NCI-H1092 treated with DMSO at 0.1 percent for 48 hours (cell line): Measurements from ENCODE around the gene CD14.
A peak's percentile ranks its signal among the peaks of the same experiment; 100 is the strongest.
"Not testable (repeated sequence)": the region's sequence is repeated elsewhere in the genome, so short reads cannot be mapped to it uniquely, and the experiment has no call there.

Source experiments
- DNase-seq: peaks from one replicate; lab custom pipeline; 2025; lab: John Stamatoyannopoulos, UW

Gene CD14

GRCh38 chr5:140635291-140636257 is 2.6 kb upstream of the CD14 start:
- no peak for DNase-seq

GRCh38 chr5:140634103-140634502 is 1.1 kb upstream of the CD14 start:
- no peak for DNase-seq

GRCh38 chr5:140633501-140633900 is 526 bp upstream of the CD14 start:
- peak; percentile 3 for DNase-seq

- DNase-seq: peak; percentile 24
These were observed 482 bp downstream of the CD14 start for GRCh38 chr5:140632366-140633020.

GRCh38 chr5:140631831-140632365 is 1.1 kb downstream of the CD14 start:
- no peak for DNase-seq

- no peak for DNase-seq
These were observed 1.9 kb downstream of the CD14 start for GRCh38 chr5:140631036-140631417.

GRCh38 chr5:140630292-140631035 is 2.5 kb downstream of the CD14 start:
- DNase-seq: no peak

GRCh38 chr5:140628711-140629110 is 4.3 kb downstream of the CD14 start:
- no peak for DNase-seq

GRCh38 chr5:140627972-140628371 is 5.0 kb downstream of the CD14 start:
- DNase-seq: no peak

GRCh38 chr5:140624886-140625285 is 8.1 kb downstream of the CD14 start:
- DNase-seq: not testable (repeated sequence)

- DNase-seq: not testable (repeated sequence)
These were observed 9.9 kb downstream of the CD14 start for GRCh38 chr5:140623061-140623460.

GRCh38 chr5:140622301-140622700 is 10.7 kb downstream of the CD14 start:
- no peak for DNase-seq

GRCh38 chr5:140611020-140611521 is 21.9 kb downstream of the CD14 start:
- DNase-seq: no peak

GRCh38 chr5:140609126-140609525 is 23.8 kb downstream of the CD14 start:
- DNase-seq: no peak

- no peak for DNase-seq
These were observed 24.3 kb downstream of the CD14 start for GRCh38 chr5:140608722-140609121.

- no peak for DNase-seq
These were observed 25.9 kb downstream of the CD14 start for GRCh38 chr5:140607031-140607430.

- DNase-seq: no peak
These were observed 27.1 kb downstream of the CD14 start for GRCh38 chr5:140605879-140606278.

- no peak for DNase-seq
These were observed 29.2 kb downstream of the CD14 start for GRCh38 chr5:140603734-140604133.

GRCh38 chr5:140603446-140603698 is 29.6 kb downstream of the CD14 start:
- not testable (repeated sequence) for DNase-seq

- no peak for DNase-seq
These were observed 30.8 kb downstream of the CD14 start for GRCh38 chr5:140602147-140602546.

- no peak for DNase-seq
These were observed 32.9 kb downstream of the CD14 start for GRCh38 chr5:140600096-140600495.

GRCh38 chr5:140598836-140599235 is 34.1 kb downstream of the CD14 start:
- DNase-seq: no peak
